ENCODE results near the gene DNMT1. TPM values are rescaled to one million over a fixed set of nuclear protein-coding genes. Genes with fewer than 3 reads are reported as not detected.

Gene DNMT1
- total RNA-seq, 1 experiment from 2014 or later, result 383 TPM

DNA sequence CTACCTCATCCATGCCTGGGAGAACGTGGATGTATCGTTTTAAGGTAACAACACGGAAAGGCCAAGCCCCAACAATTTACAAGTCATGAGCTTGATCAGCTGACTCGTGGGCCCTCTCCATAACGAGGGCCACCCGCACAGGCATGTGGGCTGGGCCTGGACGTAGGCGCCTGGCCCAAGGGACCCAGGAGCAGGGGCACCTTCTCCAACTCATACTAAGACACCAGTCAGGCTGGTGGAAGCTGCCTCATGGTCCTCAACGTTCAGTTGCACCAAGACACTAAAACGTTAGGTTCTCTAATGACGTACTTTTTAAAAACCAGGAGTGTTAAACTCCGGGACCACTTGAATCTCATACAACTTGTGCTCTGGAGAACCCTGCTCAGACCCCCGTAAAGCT is 53.3 kb downstream of the DNMT1 start:
- DNase-seq (ENCODE audit: low spot score), result no peak
- H3K9me3 ChIP-seq (ENCODE audit: low read depth, low read length, poor library complexity, severe bottlenecking), result no peaks in the 10 kb centered on the region
- no peaks in the 10 kb centered on the region for H3K27me3 ChIP-seq (replicated peaks; ENCODE audit: insufficient read depth, low read depth, low read length, poor library complexity)
- intact Hi-C loops (cut with micrococcal nuclease; ENCODE audit: unreplicated experiment), result no loop called here
- no peaks in the 10 kb centered on the region for H3K4me1 ChIP-seq (ENCODE audit: insufficient read depth, low read length, poor library complexity, severe bottlenecking)
- TF ChIP-seq, protein P1, sequence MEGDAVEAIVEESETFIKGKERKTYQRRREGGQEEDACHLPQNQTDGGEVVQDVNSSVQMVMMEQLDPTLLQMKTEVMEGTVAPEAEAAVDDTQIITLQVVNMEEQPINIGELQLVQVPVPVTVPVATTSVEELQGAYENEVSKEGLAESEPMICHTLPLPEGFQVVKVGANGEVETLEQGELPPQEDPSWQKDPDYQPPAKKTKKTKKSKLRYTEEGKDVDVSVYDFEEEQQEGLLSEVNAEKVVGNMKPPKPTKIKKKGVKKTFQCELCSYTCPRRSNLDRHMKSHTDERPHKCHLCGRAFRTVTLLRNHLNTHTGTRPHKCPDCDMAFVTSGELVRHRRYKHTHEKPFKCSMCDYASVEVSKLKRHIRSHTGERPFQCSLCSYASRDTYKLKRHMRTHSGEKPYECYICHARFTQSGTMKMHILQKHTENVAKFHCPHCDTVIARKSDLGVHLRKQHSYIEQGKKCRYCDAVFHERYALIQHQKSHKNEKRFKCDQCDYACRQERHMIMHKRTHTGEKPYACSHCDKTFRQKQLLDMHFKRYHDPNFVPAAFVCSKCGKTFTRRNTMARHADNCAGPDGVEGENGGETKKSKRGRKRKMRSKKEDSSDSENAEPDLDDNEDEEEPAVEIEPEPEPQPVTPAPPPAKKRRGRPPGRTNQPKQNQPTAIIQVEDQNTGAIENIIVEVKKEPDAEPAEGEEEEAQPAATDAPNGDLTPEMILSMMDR (conservative IDR thresholded peaks at IDR 0.05; ENCODE audit: low read depth, low read length), result no peak
- no peak for TF ChIP-seq EZH2 (IDR thresholded peaks at IDR 0.05; ENCODE audit: borderline replicate concordance, low read depth, low read length, poor library complexity, severe bottlenecking)
- H3K36me3 ChIP-seq (ENCODE audit: insufficient read depth, low read length, poor library complexity, severe bottlenecking), result peaks cover 99% of the 10 kb centered on the region
- H3K4me3 ChIP-seq (ENCODE audit: low read depth, low read length, poor library complexity, severe bottlenecking), result no peak overlapping the region
- no peak overlapping the region for H3K27ac ChIP-seq (ENCODE audit: low read depth, low read length, poor library complexity, severe bottlenecking)
- ChIA-PET POLR2A (ENCODE audit: low non-redundant PET) (no interaction called here), CTCF (no interaction called here)
- no TSS peak for BruUV-seq (replicated peaks)

DNA sequence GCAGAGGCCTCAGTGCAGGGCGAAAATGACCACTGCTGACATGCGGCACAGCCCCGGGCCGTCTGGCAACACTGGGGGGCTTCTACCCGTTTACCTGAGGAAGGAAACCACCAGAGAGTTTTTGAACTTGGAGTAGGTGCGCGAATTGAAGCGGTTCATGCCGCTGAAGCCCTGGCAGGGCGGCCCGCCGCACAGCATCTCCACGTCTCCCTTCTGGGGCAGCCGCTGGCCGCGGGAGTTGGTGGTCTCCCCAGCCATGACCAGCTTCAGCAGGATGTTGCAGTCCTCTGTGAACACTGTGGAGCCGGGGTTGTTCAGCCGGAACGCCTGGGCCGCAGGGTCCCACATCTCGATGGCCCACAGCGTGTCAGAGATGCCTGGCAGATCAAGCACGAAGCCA is 54.8 kb downstream of the DNMT1 start:
- BruUV-seq (replicated peaks), result no TSS peak
- POLR2A ChIA-PET (ENCODE audit: low non-redundant PET), result no interaction called here
- intact Hi-C loops (cut with micrococcal nuclease; ENCODE audit: unreplicated experiment), result no loop called here
- no peaks in the 10 kb centered on the region for H3K4me1 ChIP-seq (ENCODE audit: insufficient read depth, low read length, poor library complexity, severe bottlenecking)
- TF ChIP-seq EZH2 (IDR thresholded peaks at IDR 0.05; ENCODE audit: borderline replicate concordance, low read depth, low read length, poor library complexity, severe bottlenecking), result no peak
- TF ChIP-seq, protein P1 (conservative IDR thresholded peaks at IDR 0.05; ENCODE audit: low read depth, low read length), result no peak
- no peaks in the 10 kb centered on the region for H3K9me3 ChIP-seq (ENCODE audit: low read depth, low read length, poor library complexity, severe bottlenecking)
- no peak overlapping the region for H3K4me3 ChIP-seq (ENCODE audit: low read depth, low read length, poor library complexity, severe bottlenecking)
- H3K27ac ChIP-seq (ENCODE audit: low read depth, low read length, poor library complexity, severe bottlenecking), result no peak overlapping the region
- CTCF ChIA-PET, result interaction anchor here (0.6 kb wide), 1 partner anchor 140 kb away, joined by 4 read pairs; no protein-coding TSS in a partner anchor
- DNase-seq (ENCODE audit: low spot score), result no peak
- H3K27me3 ChIP-seq (replicated peaks; ENCODE audit: insufficient read depth, low read depth, low read length, poor library complexity), result no peaks in the 10 kb centered on the region
- peaks cover 97% of the 10 kb centered on the region for H3K36me3 ChIP-seq (ENCODE audit: insufficient read depth, low read length, poor library complexity, severe bottlenecking)

DNA sequence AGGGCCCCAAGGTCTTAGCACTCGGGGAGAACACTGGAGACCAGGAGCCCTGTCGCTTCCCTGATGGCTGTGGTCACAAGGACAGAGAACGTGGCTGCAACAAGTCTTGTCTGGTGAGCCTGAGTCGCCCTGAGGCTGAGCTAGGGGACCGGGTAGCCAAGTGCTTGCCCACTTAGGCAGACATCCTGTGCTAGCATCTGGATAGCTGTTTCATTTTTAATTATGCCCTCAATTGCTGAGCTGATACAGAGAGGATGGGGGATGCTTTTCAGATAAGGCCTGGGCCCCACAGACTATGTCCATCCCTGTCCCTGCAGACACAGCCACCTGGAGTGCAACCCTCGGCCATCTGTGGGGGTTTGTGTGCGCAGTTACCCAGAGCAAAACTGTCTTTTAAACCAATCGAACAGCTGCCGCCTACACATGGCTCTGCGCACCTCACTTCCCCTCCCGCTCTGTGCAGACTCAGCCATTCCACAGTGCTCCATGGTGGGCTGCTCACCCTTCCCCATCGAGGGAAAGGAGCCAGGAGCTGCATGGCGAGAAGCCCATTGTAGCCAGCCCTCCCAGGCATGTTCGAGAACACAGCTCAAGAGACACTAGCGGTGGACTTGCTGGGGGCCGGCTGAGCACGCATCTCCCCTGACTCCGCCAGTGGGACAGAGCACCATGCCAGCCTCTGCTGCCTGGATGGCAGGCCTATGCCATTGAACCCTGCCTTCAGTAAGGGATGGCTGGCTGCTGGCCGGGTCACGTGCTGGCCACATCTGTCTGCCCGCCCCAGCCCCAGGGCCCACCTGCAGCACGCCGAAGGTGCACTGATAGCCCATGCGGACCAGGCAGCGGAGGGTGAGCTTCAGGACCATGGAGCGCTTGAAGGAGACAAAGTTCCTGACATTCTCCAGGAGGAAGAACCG is 55.6 kb downstream of the DNMT1 start:
- DNase-seq (ENCODE audit: low spot score), result no peak
- Histone ChIP-seq H3K36me3 (ENCODE audit: insufficient read depth, low read length, poor library complexity, severe bottlenecking) (peaks cover 97% of the 10 kb centered on the region), H3K27me3 (replicated peaks; ENCODE audit: insufficient read depth, low read depth, low read length, poor library complexity) (no peaks in the 10 kb centered on the region), H3K4me1 (ENCODE audit: insufficient read depth, low read length, poor library complexity, severe bottlenecking) (no peaks in the 10 kb centered on the region), H3K27ac (ENCODE audit: low read depth, low read length, poor library complexity, severe bottlenecking) (no peak overlapping the region), H3K4me3 (ENCODE audit: low read depth, low read length, poor library complexity, severe bottlenecking) (no peak overlapping the region), H3K9me3 (ENCODE audit: low read depth, low read length, poor library complexity, severe bottlenecking) (no peaks in the 10 kb centered on the region)
- CTCF ChIA-PET, result interaction anchor here (0.6 kb wide), 1 partner anchor 139 kb away, joined by 4 read pairs; no protein-coding TSS in a partner anchor
- no TSS peak for BruUV-seq (replicated peaks)
- POLR2A ChIA-PET (ENCODE audit: low non-redundant PET), result no interaction called here
- intact Hi-C loops (cut with micrococcal nuclease; ENCODE audit: unreplicated experiment), result no loop called here
- TF ChIP-seq, protein P1 (conservative IDR thresholded peaks at IDR 0.05; ENCODE audit: low read depth, low read length), result no peak
- no peak for TF ChIP-seq EZH2 (IDR thresholded peaks at IDR 0.05; ENCODE audit: borderline replicate concordance, low read depth, low read length, poor library complexity, severe bottlenecking)

Data from A673 (cell line).